HepG2 (cell line): ENCODE data around the gene PRSS27. TPM values are rescaled to one million over a fixed set of nuclear protein-coding genes. Genes with fewer than 3 reads are reported as not detected.

ENCODE experiments used
- ATAC-seq: fragments of 200-7000 bp; cut with Tn5 transposase; 3 replicates; pipeline ENCODE4 v1.9.1; 2020; ENCODE audit warnings: mild to moderate bottlenecking, moderate library complexity
- BruUV-seq: library from RNA; stranded (reverse); fragments of 400-500 nt; replicated peaks from 2 replicates; lab custom pipeline; 2021; lab: Mats Ljungman, UMichigan
- CTCF ChIA-PET: fragments of 300-600 bp; formaldehyde crosslinking; extraction: SDS; loops from one replicate; lab custom pipeline; 2021; ENCODE audit warnings: low total read pairs, inconsistent platforms, low intra/inter-chr PET ratio; lab: Yijun Ruan, JAX
- POLR2A ChIA-PET: fragments of 350-600 bp; sonication (Branson Sonifier 250); formaldehyde crosslinking; loops from one replicate; lab custom pipeline; 2020; ENCODE audit warnings: antibody characterized with exemption, inconsistent platforms; lab: Yijun Ruan, JAX
- DNase-seq: peaks from one replicate; pipeline ENCODE4 v3.0.0-alpha.2; 2015; ENCODE audit warnings: low spot score
- FAIRE-seq: peaks from 3 replicates; lab custom pipeline; 2011; peaks lifted over from hg19 to GRCh38; lab: Jason Lieb, UNC
- H2AFZ ChIP-seq: one replicate; pipeline ENCODE4 v1.6.1; 2011; ENCODE audit warnings: low read length, inconsistent platforms
- H3K27ac ChIP-seq: fragments of 300-600 bp; 3 replicates; pipeline ENCODE4 v1.8.0; 2011; ENCODE audit warnings: mixed run types, mild to moderate bottlenecking, mixed read lengths, low read length, inconsistent platforms; ENCODE audit not compliant: insufficient read depth; ENCODE audit errors: extremely low read length
- H3K27me3 ChIP-seq, 2 experiments: fragments of 200-600 bp in 1 of 2; 2 replicates in 1 of 2; 3 replicates in 1 of 2; pipeline versions ENCODE4 v1.6.0 to v1.8.0; 2011; ENCODE audit warnings: low read length in 2 of 2, mild to moderate bottlenecking in 2 of 2, moderate library complexity in 2 of 2, inconsistent platforms in 1 of 2; ENCODE audit not compliant: insufficient read depth in 2 of 2, control insufficient read depth in 1 of 2
- H3K36me3 ChIP-seq, 2 experiments: fragments of 200-600 bp in 1 of 2; replicated peaks in 1 of 2; 2 replicates in 1 of 2; 3 replicates in 1 of 2; pipeline versions ENCODE4 v1.5.1 to v1.8.0; 2011; ENCODE audit warnings: low read length in 2 of 2, inconsistent platforms in 1 of 2; ENCODE audit not compliant: insufficient read depth in 2 of 2, control insufficient read depth in 1 of 2
- H3K4me1 ChIP-seq: 2 replicates; pipeline ENCODE4 v1.5.1; 2012; ENCODE audit warnings: low read length, inconsistent platforms; ENCODE audit not compliant: insufficient read depth
- H3K4me2 ChIP-seq: 2 replicates; pipeline ENCODE4 v1.6.0; 2011; ENCODE audit warnings: low read depth, low read length, inconsistent platforms
- H3K4me3 ChIP-seq, 3 experiments: fragments of 200-600 bp in 1 of 3; sonication (generic), shearing (Covaris generic) in 1 of 3; replicated peaks in 1 of 3; 2 replicates each; pipeline ENCODE4 v1.5.1; 2011 to 2016; ENCODE audit warnings: low read length in 3 of 3, inconsistent platforms in 2 of 3, low read depth in 2 of 3, mild to moderate bottlenecking in 2 of 3, control low read depth in 1 of 3, mixed read lengths in 1 of 3; ENCODE audit not compliant: insufficient read depth in 1 of 3
- H3K79me2 ChIP-seq: one replicate; pipeline ENCODE4 v1.6.1; 2011; ENCODE audit warnings: low read length, inconsistent platforms; ENCODE audit not compliant: insufficient read depth
- H3K9ac ChIP-seq: 2 replicates; pipeline ENCODE4 v1.6.0; 2011; ENCODE audit warnings: mild to moderate bottlenecking, low read depth, low read length, inconsistent platforms; ENCODE audit not compliant: insufficient read depth
- H3K9me3 ChIP-seq: 2 replicates; pipeline ENCODE4 v1.5.1; 2012; ENCODE audit warnings: mild to moderate bottlenecking, low read length
- H4K20me1 ChIP-seq: 2 replicates; pipeline ENCODE4 v1.6.0; 2011; ENCODE audit warnings: inconsistent platforms, mild to moderate bottlenecking, low read length, moderate library complexity; ENCODE audit not compliant: insufficient read depth
- ATF5 ChIP-seq: sonication (generic); formaldehyde crosslinking; IDR thresholded peaks from 2 replicates; pipeline ENCODE4 v1.4.0; 2020; ENCODE audit warnings: mild to moderate bottlenecking, low read depth, missing genetic modification reagents
- BATF2 ChIP-seq: sonication (generic); formaldehyde crosslinking; IDR thresholded peaks from 2 replicates; pipeline ENCODE4 v1.8.0; 2022; ENCODE audit warnings: mild to moderate bottlenecking, missing genetic modification reagents, moderate library complexity
- BRF2 ChIP-seq: sonication (generic); formaldehyde crosslinking; IDR thresholded peaks from 2 replicates; pipeline ENCODE4 v1.8.1; 2022; ENCODE audit warnings: mild to moderate bottlenecking, missing genetic modification reagents
- DR1 ChIP-seq: sonication (generic); formaldehyde crosslinking; IDR thresholded peaks from 2 replicates; pipeline ENCODE4 v1.8.0; 2021; ENCODE audit warnings: mild to moderate bottlenecking, missing genetic modification reagents, inconsistent platforms
- ELF4 ChIP-seq: sonication (generic); formaldehyde crosslinking; IDR thresholded peaks from 2 replicates; pipeline ENCODE4 v1.5.0; 2020; ENCODE audit warnings: missing genetic modification reagents, mild to moderate bottlenecking, moderate library complexity, borderline replicate concordance
- GABPA ChIP-seq, 2 experiments: IDR thresholded peaks; 2 replicates each; pipeline ENCODE4 v1.6.1; 2011 to 2016; ENCODE audit warnings: low read depth in 2 of 2, low read length in 1 of 2, missing biosample characterization in 1 of 2, missing genetic modification characterization in 1 of 2
- MED1 ChIP-seq: sonication (generic); formaldehyde crosslinking; IDR thresholded peaks from 2 replicates; pipeline ENCODE4 v1.4.0; 2020; ENCODE audit warnings: missing genetic modification reagents
- MYC ChIP-seq: sonication (generic); formaldehyde crosslinking; IDR thresholded peaks from 2 replicates; pipeline ENCODE4 v1.9.0; 2021; ENCODE audit warnings: missing genetic modification reagents, borderline replicate concordance
- NPAS2 ChIP-seq: sonication (generic); formaldehyde crosslinking; IDR thresholded peaks from 2 replicates; pipeline ENCODE4 v1.8.0; 2022; ENCODE audit warnings: mild to moderate bottlenecking, missing genetic modification reagents, borderline replicate concordance
- PHF8 ChIP-seq: sonication (generic); formaldehyde crosslinking; IDR thresholded peaks from 2 replicates; pipeline ENCODE4 v1.5.0; 2020; ENCODE audit warnings: missing genetic modification reagents
- RNF2 ChIP-seq: fragments of 450-650 bp; conservative IDR thresholded peaks from 2 replicates; pipeline ENCODE4 v1.6.1; 2016; ENCODE audit warnings: low read depth
- SALL2 ChIP-seq: sonication (generic); formaldehyde crosslinking; IDR thresholded peaks from 2 replicates; pipeline ENCODE4 v1.8.1; 2023; ENCODE audit warnings: mild to moderate bottlenecking, missing genetic modification reagents, inconsistent platforms
- TFDP2 ChIP-seq: sonication (generic); formaldehyde crosslinking; IDR thresholded peaks from 2 replicates; pipeline ENCODE4 v1.4.0; 2020; ENCODE audit warnings: missing genetic modification reagents
- ZBTB34 ChIP-seq: sonication (generic); formaldehyde crosslinking; IDR thresholded peaks from 2 replicates; pipeline ENCODE4 v1.8.0; 2022; ENCODE audit warnings: mild to moderate bottlenecking, missing genetic modification reagents
- ZNF180 ChIP-seq: sonication (generic); formaldehyde crosslinking; IDR thresholded peaks from 2 replicates; pipeline ENCODE4 v1.4.0; 2020; ENCODE audit warnings: low read depth, missing genetic modification reagents, borderline replicate concordance
- ZNF296 ChIP-seq: sonication (generic); formaldehyde crosslinking; conservative IDR thresholded peaks from 2 replicates; pipeline ENCODE4 v1.5.0; 2020; ENCODE audit warnings: mild to moderate bottlenecking, missing genetic modification reagents
- ZNF543 ChIP-seq: sonication (generic); formaldehyde crosslinking; IDR thresholded peaks from 2 replicates; pipeline ENCODE4 v1.4.0; 2020; ENCODE audit warnings: mild to moderate bottlenecking, missing genetic modification reagents
- ZNF652 ChIP-seq: IDR thresholded peaks from 2 replicates; pipeline ENCODE4 v1.6.1; 2016; ENCODE audit warnings: low read depth, borderline replicate concordance
- WGBS: methylation state at CpG from one replicate; pipeline ENCODE4 v1.1.6; 2017; ENCODE audit warnings: low lambda C conversion rate; 5-methylcytosine and 5-hydroxymethylcytosine counted together
- in situ Hi-C: cut with HindIII; loops from 2 replicates; pipeline ENCODE4 v1.10.0; 2017; ENCODE audit warnings: low pct_unique_long_range_greater_than_20kb; ENCODE audit not compliant: extremely low pct_ligation_motif_present
- intact Hi-C: fragments of 100-400 bp; cut with micrococcal nuclease; formaldehyde crosslinking; loops from one replicate; pipeline ENCODE4 v1.10.0; 2022; ENCODE audit not compliant: unreplicated experiment
- polyA plus RNA-seq, 8 experiments: library from polyadenylated mRNA; depleted of rRNA in 3 of 8; stranded (reverse) in 7 of 8; unstranded in 1 of 8; fragments of >200 nt; fragmentation: Illumina TruSeq in 4 of 8; extraction: Trizol in 4 of 8; gene quantifications; 2 replicates each; pipeline versions ENCODE4 v1.2.1 to v1.2.3, GENCODE V29; 2011 to 2016; ENCODE audit warnings: low read depth in 4 of 8, missing spikeins in 1 of 8, mixed read lengths in 1 of 8; ENCODE audit not compliant: insufficient read depth in 1 of 8
- total RNA-seq, 5 experiments: library from RNA; depleted of rRNA; stranded (reverse); fragments of >200 nt; fragmentation: Illumina TruSeq; extraction: Trizol; gene quantifications; 2 replicates each; pipeline ENCODE4 v1.2.3, GENCODE V29; 2016; ENCODE audit warnings: low read depth in 1 of 5

Gene PRSS27
- total and polyA plus RNA-seq, 2 of the 13 experiments (the other 11 are each of a cell fraction or from before 2014, with no cell fraction given): 0.20 to 0.73 TPM

DNA sequence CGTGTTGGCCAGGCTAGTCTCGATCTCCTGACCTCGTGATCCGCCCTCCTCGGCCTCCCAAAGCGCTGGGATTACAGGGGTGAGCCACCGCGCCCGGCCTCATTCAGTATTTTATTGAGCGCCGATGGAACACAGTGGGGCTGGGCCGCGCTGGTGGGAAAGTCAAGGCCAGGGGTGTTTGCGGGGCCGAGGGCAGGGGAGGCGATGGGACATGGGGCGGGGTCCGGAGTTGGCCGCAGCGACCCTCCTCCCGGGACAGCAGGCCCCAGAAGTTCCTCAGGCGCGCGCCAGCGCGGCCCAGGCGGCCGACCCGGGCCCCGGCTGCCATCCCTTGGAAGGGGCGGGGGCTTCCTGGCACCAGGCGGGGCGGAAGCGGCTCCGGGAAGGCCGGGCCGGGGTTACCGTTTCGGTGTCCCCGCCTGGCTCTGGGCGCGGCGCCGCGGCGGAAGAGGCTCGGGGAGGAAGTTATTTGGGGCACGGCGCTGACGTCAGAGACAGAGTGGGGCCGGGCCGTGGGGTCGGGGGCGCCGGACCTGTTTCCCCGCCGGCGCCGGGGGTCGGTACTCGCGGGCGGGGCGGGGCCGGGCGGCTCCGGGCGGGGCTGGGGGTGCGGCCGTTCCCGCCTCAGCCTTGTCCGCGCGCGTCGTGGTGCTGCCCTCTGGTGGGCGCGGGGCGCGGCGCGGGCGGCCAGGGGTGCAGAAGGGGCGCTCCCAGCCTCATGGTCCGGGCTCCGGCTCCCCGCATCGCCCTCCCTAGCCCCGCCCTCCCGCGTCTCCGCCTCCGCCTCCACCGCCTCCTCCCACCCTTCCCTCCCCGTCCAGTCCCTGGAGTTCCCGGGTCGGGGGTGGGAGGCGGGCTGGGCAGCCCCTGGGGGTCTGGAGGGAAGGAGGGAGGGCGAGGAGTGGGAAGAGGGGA lies 952 bp upstream of the PRSS27 start:
- Histone ChIP-seq H3K36me3 (no peaks in the 10 kb centered on the region), H3K27ac (peak overlapping the region; percentile 55), H3K4me3 (peak overlapping the region; percentile 68 to 80 (median 72)), H2AFZ (no peak overlapping the region), H3K9me3 (no peaks in the 10 kb centered on the region), H3K9ac (peak overlapping the region; percentile 67), H3K79me2 (no peaks in the 10 kb centered on the region), H3K4me2 (peak overlapping the region; percentile 80), H4K20me1 (no peaks in the 10 kb centered on the region), H3K27me3 (peaks cover 2 to 6% of the 10 kb centered on the region in 2 experiments; a peak in 3 of 5 replicates), H3K4me1 (peaks cover 27% of the 10 kb centered on the region)
- FAIRE-seq (no peak), ATAC-seq (peak; percentile 75), DNase-seq (peak; percentile 78)
- in situ Hi-C loops: no loop called here
- no TSS peak for BruUV-seq
- ChIA-PET POLR2A (interaction anchor here (1.3 kb wide), 1 partner anchor 30 kb away, joined by 6 read pairs; no protein-coding TSS in a partner anchor), CTCF (no interaction called here)
- intact Hi-C loops: no loop called here
- WGBS: 11% methylated on average over 33 of the region's 99 CpGs
- TF ChIP-seq SALL2 (no peak), ATF5 (CRISPR knock-in tag) (no peak), ZBTB34 (no peak), PHF8 (CRISPR knock-in tag) (peak; percentile 86), BATF2 (CRISPR knock-in tag) (no peak), TFDP2 (CRISPR knock-in tag) (0 out of 2 replicates have a peak, but pooled peaks have one; percentile 63), NPAS2 (CRISPR knock-in tag) (no peak), GABPA (IDR thresholded peaks at IDR 0.05; ENCODE audit: low read depth, low read length) (peak; percentile 92), GABPA (CRISPR knock-in tag; IDR thresholded peaks at IDR 0.05; ENCODE audit: low read depth) (peak; percentile 91), BRF2 (CRISPR knock-in tag) (no peak), ZNF180 (CRISPR knock-in tag) (no peak), ELF4 (CRISPR knock-in tag) (no peak), DR1 (CRISPR knock-in tag) (peak; percentile 31; the same call in 1 of the 2 replicates), RNF2 (no peak), MYC (CRISPR knock-in tag) (0 out of 2 replicates have a peak, but pooled peaks have one; percentile 52), ZNF296 (CRISPR knock-in tag) (no peak), MED1 (CRISPR knock-in tag) (peak; percentile 43; the same call in 1 of the 2 replicates), ZNF652 (CRISPR knock-in tag) (no peak), ZNF543 (no peak; the same call in 1 of the 2 replicates)
